ENCODE measurements around the gene SERTAD3. TPM values are rescaled to one million over a fixed set of nuclear protein-coding genes. Genes with fewer than 3 reads are reported as not detected.

SERTAD3 gene
- total and polyA plus RNA-seq, 2 donors from 2014 or later: 29.9 to 38.4 TPM

GRCh38 chr19:40420451-40420765 lies 23.7 kb downstream of the SERTAD3 start:
- H3K27me3 ChIP-seq (ENCODE audit: control insufficient read depth, insufficient read depth, low read length): no peaks in the 10 kb centered on the region

GRCh38 chr19:40419780-40420179 lies 24.4 kb downstream of the SERTAD3 start:
- Histone ChIP-seq H3K27me3 (ENCODE audit: control insufficient read depth, insufficient read depth, low read length) (no peaks in the 10 kb centered on the region), H3K9me3 (ENCODE audit: control insufficient read depth in 2 of 3, insufficient read depth in 1 of 3, low read length in 3 of 3) (no peaks in the 10 kb centered on the region), H3K9ac (ENCODE audit: low read length in 3 of 3) (no peak overlapping the region), H3K4me3 (ENCODE audit: low read length in 3 of 3) (no peak overlapping the region), H3K27ac (ENCODE audit: low read depth in 2 of 2, low read length in 2 of 2) (no peak overlapping the region), H3K4me1 (ENCODE audit: control insufficient read depth in 2 of 3, insufficient read depth in 2 of 3, low read depth in 1 of 3, low read length in 3 of 3) (peaks cover 3 to 8% (median 8%) of the 10 kb centered on the region in 3 donors), H3K36me3 (ENCODE audit: control insufficient read depth in 2 of 3, insufficient read depth in 3 of 3, low read length in 3 of 3) (peaks cover 0 to 14% (median 4%) of the 10 kb centered on the region in 3 donors)
- no peak for FAIRE-seq
- peak in 1 of 5 donors; percentile 44 for DNase-seq
- intact Hi-C loops (cut with DNase I): no loop called here
- TF ChIP-seq CTCF (IDR thresholded peaks at IDR 0.05; ENCODE audit: borderline replicate concordance, extremely low read depth, insufficient read depth): no peak

More at GRCh38 chr19:40420451-40420765, 23.7 kb downstream of the SERTAD3 start:
- peak overlapping the region; percentile 43 to 72 (median 54) for H3K4me3 ChIP-seq (ENCODE audit: low read length in 3 of 3)
- intact Hi-C loops (cut with DNase I): no loop called here
- peaks cover 0 to 14% (median 4%) of the 10 kb centered on the region in 3 donors for H3K36me3 ChIP-seq (ENCODE audit: control insufficient read depth in 2 of 3, insufficient read depth in 3 of 3, low read length in 3 of 3)
- no peak for FAIRE-seq
- no peaks in the 10 kb centered on the region for H3K9me3 ChIP-seq (ENCODE audit: control insufficient read depth in 2 of 3, insufficient read depth in 1 of 3, low read length in 3 of 3)
- peaks cover 3 to 8% (median 6%) of the 10 kb centered on the region in 3 donors for H3K4me1 ChIP-seq (ENCODE audit: control insufficient read depth in 2 of 3, insufficient read depth in 2 of 3, low read depth in 1 of 3, low read length in 3 of 3)
- peak in 1 of 5 donors; percentile 61 for DNase-seq
- peak overlapping the region in 1 of 3 donors; percentile 90 for H3K9ac ChIP-seq (ENCODE audit: low read length in 3 of 3)
- H3K27ac ChIP-seq (ENCODE audit: low read depth in 2 of 2, low read length in 2 of 2): peak overlapping the region; percentile 93 to 100
- no peak for TF ChIP-seq CTCF (IDR thresholded peaks at IDR 0.05; ENCODE audit: borderline replicate concordance, extremely low read depth, insufficient read depth)

GRCh38 chr19:40419066-40419612 lies 25.0 kb downstream of the SERTAD3 start:
- Histone ChIP-seq H3K27ac (ENCODE audit: low read depth in 2 of 2, low read length in 2 of 2) (no peak overlapping the region), H3K9me3 (ENCODE audit: control insufficient read depth in 2 of 3, insufficient read depth in 1 of 3, low read length in 3 of 3) (no peaks in the 10 kb centered on the region), H3K36me3 (ENCODE audit: control insufficient read depth in 2 of 3, insufficient read depth in 3 of 3, low read length in 3 of 3) (peaks cover 0 to 14% (median 4%) of the 10 kb centered on the region in 3 donors), H3K9ac (ENCODE audit: low read length in 3 of 3) (no peak overlapping the region), H3K27me3 (ENCODE audit: control insufficient read depth, insufficient read depth, low read length) (no peaks in the 10 kb centered on the region), H3K4me3 (ENCODE audit: low read length in 3 of 3) (no peak overlapping the region), H3K4me1 (ENCODE audit: control insufficient read depth in 2 of 3, insufficient read depth in 2 of 3, low read depth in 1 of 3, low read length in 3 of 3) (peaks cover 3 to 9% (median 8%) of the 10 kb centered on the region in 3 donors)
- intact Hi-C loops (cut with DNase I): no loop called here
- DNase-seq (peak in 1 of 5 donors; percentile 48), FAIRE-seq (no peak)
- no peak for TF ChIP-seq CTCF (IDR thresholded peaks at IDR 0.05; ENCODE audit: borderline replicate concordance, extremely low read depth, insufficient read depth)

All from kidney (tissue), 14 donors.